Measurements from ENCODE around the gene KLHL18. TPM values are rescaled to one million over a fixed set of nuclear protein-coding genes. Genes with fewer than 3 reads are reported as not detected.

The KLHL18 gene
- total RNA-seq, 2 experiments from 2014 or later = 29.8 to 32.5 TPM

DNA sequence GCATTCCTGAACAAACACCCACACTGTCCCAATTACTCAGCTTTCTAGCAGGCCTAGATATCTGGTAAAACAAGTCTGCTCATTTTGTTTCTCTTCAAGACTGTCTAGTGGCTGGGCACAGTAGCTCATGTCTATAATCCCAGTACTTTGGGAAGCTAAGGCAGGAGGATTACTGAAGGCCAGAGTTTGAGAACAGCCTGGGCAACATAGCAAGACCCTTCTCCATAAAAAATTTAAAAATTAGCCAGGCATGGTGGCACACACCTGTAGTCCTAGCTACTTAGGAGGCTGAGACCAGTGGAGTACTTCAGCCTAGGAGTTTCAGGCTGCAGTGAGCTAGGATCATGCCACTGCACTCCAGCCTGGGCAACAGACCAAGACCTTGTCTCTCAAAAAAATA is 91.8 kb downstream of the KLHL18 start:
- H3K4me1 Mint-ChIP-seq (ENCODE audit: low read depth) = peaks cover 17% of the 10 kb centered on the region
- no peak overlapping the region for H3K4me3 Mint-ChIP-seq
- no peaks in the 10 kb centered on the region for H3K27me3 Mint-ChIP-seq (ENCODE audit: low read depth)
- ChIA-PET CTCF (no interaction called here), POLR2A (no interaction called here)
- DNase-seq (no peak), ATAC-seq (no peak)
- H3K27ac Mint-ChIP-seq = no peak overlapping the region
- no peaks in the 10 kb centered on the region for H3K9me3 Mint-ChIP-seq (ENCODE audit: insufficient read depth)
- no peaks in the 10 kb centered on the region for H3K36me3 Mint-ChIP-seq (ENCODE audit: low read depth)

DNA sequence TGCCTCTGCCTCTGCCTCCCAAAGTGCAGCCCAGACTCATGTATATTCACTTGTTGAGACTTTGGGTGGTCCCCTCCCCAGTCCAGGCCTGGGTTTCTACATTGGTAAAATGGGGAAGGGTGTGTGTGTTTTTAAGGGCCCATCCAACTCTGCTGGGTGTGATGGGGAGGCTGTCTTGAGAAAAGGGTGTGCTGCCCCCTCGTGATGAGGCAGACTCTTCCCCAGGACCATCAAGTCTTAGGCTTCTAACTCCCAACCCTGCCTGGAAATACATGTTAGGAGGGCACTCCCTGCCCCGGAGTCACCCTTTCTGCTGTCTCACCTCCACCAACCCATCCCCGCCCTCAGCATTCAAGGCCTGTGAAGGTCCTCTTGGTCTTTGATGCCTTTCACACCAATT is 93.6 kb downstream of the KLHL18 start:
- ChIA-PET POLR2A (no interaction called here), CTCF (no interaction called here)
- Mint-ChIP-seq H3K27me3 (ENCODE audit: low read depth) (no peaks in the 10 kb centered on the region), H3K4me3 (no peak overlapping the region), H3K27ac (no peak overlapping the region), H3K4me1 (ENCODE audit: low read depth) (peaks cover 25% of the 10 kb centered on the region), H3K36me3 (ENCODE audit: low read depth) (peaks cover 3% of the 10 kb centered on the region), H3K9me3 (ENCODE audit: insufficient read depth) (no peaks in the 10 kb centered on the region)
- DNase-seq (no peak), ATAC-seq (no peak)

DNA sequence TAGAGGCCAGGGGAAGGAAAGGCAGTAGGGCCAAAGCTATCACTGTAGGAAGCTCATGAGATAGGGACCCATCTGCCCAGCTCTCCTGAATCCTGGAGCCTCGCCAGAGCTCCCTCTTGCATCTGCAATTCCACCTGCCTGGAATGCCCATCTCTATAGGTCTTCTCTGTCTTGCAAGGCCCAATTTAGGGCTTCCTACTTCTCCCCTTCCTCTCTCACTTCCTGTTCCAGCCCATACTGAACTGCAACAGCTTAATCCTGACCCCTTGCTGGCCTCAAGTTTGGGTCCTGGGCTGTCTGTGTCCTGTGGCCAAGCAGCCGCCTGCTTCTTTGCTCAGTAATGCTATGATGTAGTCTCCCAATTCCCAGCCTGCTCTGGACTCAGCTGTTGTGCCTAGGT is 94.4 kb downstream of the KLHL18 start:
- Mint-ChIP-seq H3K27ac (no peak overlapping the region), H3K4me3 (no peak overlapping the region), H3K4me1 (ENCODE audit: low read depth) (peaks cover 32% of the 10 kb centered on the region), H3K9me3 (ENCODE audit: insufficient read depth) (no peaks in the 10 kb centered on the region), H3K36me3 (ENCODE audit: low read depth) (peaks cover 3% of the 10 kb centered on the region), H3K27me3 (ENCODE audit: low read depth) (no peaks in the 10 kb centered on the region)
- CTCF ChIA-PET = no interaction called here
- ATAC-seq (no peak), DNase-seq (no peak)
- POLR2A ChIA-PET = interaction anchor here (0.6 kb wide), 1 partner anchor 1854 kb away, joined by 3 read pairs; no protein-coding TSS in a partner anchor

DNA sequence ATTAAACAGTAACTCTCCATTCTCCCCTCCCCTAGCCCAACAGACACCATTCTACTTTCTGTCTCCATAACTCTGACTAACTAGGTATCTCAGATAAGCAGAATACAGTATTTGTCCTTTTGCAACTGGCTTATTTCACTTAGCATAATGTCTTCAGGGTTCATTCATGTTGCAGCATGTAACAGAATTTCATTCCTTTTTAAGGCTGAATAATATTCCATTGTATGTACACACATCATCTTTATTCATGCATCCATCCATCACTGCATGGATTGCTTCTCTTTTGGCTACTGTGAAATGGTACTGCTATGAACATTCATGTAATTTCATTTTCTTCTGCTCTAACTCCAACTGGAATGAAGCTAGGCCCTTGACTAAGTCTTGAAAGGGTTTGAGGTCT is 96.1 kb downstream of the KLHL18 start:
- no peak for DNase-seq
- Mint-ChIP-seq H3K36me3 (ENCODE audit: low read depth) (peaks cover 12% of the 10 kb centered on the region), H3K9me3 (ENCODE audit: insufficient read depth) (no peaks in the 10 kb centered on the region), H3K4me3 (peak overlapping the region; percentile 4), H3K27ac (no peak overlapping the region), H3K4me1 (ENCODE audit: low read depth) (peaks cover 37% of the 10 kb centered on the region), H3K27me3 (ENCODE audit: low read depth) (no peaks in the 10 kb centered on the region)
- ChIA-PET CTCF (interaction anchor here (0.7 to 2.8 kb wide), 4 partner anchors 9 to 143 kb away, joined by 3 to 10 read pairs (median 6); no protein-coding TSS in a partner anchor), POLR2A (no interaction called here)
- no peak for ATAC-seq

DNA sequence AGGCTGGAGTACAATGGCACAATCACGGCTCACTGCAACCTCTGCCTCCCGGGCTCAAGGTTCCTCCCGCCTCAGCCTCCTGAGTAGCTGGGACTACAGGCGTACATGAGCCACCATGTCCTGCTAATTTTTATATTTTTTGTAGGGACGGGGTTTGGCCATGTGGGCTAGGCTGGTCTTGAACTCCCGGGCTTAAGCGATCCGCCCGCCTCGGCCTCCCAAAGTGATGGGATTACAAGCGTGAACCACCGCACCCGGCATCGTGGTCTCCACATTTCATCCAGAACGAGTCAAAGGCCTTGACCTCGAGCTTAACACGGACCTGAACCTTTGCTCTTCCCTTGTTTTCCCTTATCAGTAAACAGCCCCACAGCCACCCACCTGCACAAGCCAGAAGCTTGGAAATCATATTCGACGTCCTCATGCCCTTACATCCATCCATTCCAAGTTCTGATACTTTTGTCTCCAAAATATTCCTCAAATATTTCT is 96.7 kb downstream of the KLHL18 start:
- ChIA-PET CTCF (interaction anchor here (0.7 to 2.8 kb wide), 4 partner anchors 10 to 143 kb away, joined by 3 to 10 read pairs (median 6); no protein-coding TSS in a partner anchor), POLR2A (no interaction called here)
- peak overlapping the region; percentile 100 for H3K27ac Mint-ChIP-seq
- no peak for ATAC-seq
- H3K4me3 Mint-ChIP-seq = peak overlapping the region; percentile 100
- no peak for DNase-seq
- no peaks in the 10 kb centered on the region for H3K9me3 Mint-ChIP-seq (ENCODE audit: insufficient read depth)
- H3K4me1 Mint-ChIP-seq (ENCODE audit: low read depth) = peaks cover 37% of the 10 kb centered on the region
- H3K36me3 Mint-ChIP-seq (ENCODE audit: low read depth) = peaks cover 12% of the 10 kb centered on the region
- no peaks in the 10 kb centered on the region for H3K27me3 Mint-ChIP-seq (ENCODE audit: low read depth)

DNA sequence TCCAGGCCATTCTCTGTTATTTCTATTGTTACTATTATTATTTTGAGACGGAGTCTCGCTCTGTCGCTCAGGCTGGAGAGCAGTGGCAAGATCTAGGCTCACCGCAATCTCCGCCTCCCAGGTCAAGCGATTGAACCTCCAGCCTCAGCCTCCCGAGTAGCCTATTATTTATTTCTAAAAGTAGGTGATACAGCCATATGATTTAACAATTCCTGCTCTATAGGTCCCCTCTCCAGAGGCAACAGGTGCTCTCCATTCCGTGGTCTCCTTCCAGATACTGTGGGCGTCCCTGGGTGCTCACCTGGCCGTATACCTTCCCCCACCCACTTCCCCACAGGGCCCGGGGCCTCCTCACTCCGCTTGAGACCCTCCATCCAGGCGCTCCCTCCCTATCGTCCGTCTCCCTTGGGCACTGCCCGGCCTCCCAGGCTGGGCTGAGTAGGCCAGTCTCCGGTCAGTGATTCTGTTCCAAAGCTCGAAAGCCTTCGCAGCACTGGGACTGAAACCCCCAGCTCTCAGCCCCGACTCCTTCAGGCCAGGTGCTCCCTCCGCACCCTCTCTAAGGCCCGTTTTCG is 97.4 kb downstream of the KLHL18 start:
- Mint-ChIP-seq H3K36me3 (ENCODE audit: low read depth) (peaks cover 12% of the 10 kb centered on the region), H3K4me3 (peak overlapping the region; percentile 100), H3K4me1 (ENCODE audit: low read depth) (peaks cover 37% of the 10 kb centered on the region), H3K27ac (peak overlapping the region; percentile 100), H3K9me3 (ENCODE audit: insufficient read depth) (no peaks in the 10 kb centered on the region), H3K27me3 (ENCODE audit: low read depth) (no peaks in the 10 kb centered on the region)
- ATAC-seq (no peak), DNase-seq (no peak)
- ChIA-PET POLR2A (interaction anchor here (0.6 to 1.6 kb wide), 10 partner anchors 10 to 534 kb away, joined by 3 to 7 read pairs (median 4); partner anchors contain the start of genes ELP6 and SCAP), CTCF (interaction anchor here (1.2 to 2.8 kb wide), 6 partner anchors 8 to 216 kb away, joined by 3 to 10 read pairs (median 5); partner anchors contain the start of gene SETD2)

DNA sequence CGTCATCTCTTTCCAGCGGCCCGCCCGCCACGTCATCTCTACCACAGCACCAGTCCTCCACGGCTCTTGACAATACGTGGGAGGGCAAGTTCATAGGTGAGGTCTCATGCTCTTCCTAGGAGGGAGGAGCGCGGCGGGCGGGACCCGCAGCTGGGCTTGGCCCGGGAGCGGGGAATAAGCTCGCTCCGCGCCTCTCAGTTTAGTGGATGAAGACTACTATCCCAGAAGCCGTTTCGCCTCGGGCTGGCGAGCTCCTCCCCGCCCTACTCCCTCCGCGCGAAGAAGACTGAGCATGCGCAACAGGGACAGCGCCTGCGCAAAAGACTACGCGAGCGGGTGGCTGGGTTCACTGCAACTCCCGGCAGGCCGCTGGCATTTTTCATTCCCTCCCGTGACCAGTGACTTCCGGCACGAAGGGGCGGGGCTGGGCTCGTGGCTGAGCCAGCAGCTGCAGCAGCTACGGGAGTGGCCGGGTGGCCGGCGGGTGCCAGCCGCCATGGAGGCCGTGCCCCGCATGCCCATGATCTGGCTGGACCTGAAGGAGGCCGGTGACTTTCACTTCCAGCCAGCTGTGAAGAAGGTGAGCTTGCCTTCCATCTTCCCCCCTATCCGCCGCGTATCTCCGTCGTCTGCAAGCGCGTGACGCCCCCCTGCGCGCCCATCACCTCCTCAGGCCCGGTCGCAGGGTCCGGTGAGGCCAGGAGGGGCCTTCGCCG is 98.0 kb downstream of the KLHL18 start, which contains the start of gene PTPN23:
PTPN23 (plus strand) TSS at position 421 of the 716 bp plus-strand sequence; CDS start at position 497, 76 bp downstream.
- CTCF ChIA-PET = interaction anchor here (1.2 to 2.8 kb wide), 6 partner anchors 9 to 216 kb away, joined by 3 to 10 read pairs (median 5); partner anchors contain the start of gene SETD2
- peaks cover 14% of the 10 kb centered on the region for H3K36me3 Mint-ChIP-seq (ENCODE audit: low read depth)
- POLR2A ChIA-PET = interaction anchor here (0.6 to 1.6 kb wide), 12 partner anchors 9 to 534 kb away, joined by 3 to 7 read pairs (median 4); partner anchors contain the start of genes ELP6 and SCAP
- H3K9me3 Mint-ChIP-seq (ENCODE audit: insufficient read depth) = no peaks in the 10 kb centered on the region
- no peaks in the 10 kb centered on the region for H3K27me3 Mint-ChIP-seq (ENCODE audit: low read depth)
- H3K4me3 Mint-ChIP-seq = peak within 1 kb of the TSS; percentile 100
- peaks cover 40% of the 10 kb centered on the region for H3K4me1 Mint-ChIP-seq (ENCODE audit: low read depth)
- peak within 1 kb of the TSS; percentile 100 for H3K27ac Mint-ChIP-seq
- peak; percentile 99 for DNase-seq
- ATAC-seq = peak; percentile 83

DNA sequence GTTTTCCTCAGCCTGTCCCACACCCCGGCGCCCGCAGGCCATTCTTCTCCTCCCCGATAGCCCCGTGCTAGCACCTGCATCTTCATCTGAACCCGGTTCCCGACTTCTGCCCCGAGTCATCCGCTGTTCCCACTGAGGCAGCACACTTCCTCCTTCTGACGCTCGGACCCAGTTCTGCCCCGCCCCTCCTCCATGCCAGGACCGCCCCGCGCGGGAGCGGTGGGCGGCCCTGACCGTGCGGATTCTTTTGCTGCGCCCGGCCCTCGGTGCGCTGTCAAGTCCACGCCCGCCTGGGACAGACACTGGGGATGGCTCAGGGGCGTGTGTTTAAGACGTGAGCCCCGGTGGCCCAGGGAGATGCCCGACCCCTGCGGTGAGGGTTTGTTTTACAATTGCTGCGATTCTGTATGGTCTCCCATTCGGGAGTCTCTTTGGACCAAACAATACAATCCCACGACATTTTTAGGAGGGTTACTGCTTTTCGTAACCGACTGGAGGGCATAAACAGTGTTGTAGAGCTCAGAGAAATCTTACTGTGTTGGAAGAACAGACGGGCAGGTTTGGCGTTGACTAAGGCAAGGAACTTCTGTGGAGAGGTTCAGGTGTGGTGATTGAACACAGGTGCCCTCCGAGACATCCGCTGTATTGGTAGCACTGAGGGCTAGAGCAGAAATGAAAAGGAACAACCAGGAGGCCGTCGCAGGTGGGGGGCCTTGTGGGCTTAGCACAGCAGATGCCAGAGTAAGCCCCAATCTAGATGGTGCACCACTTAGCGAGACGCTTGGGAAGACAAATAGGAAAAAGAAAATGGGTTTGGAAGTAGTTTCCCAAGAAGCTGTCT is 98.8 kb downstream of the KLHL18 start:
- peak overlapping the region; percentile 100 for H3K4me3 Mint-ChIP-seq
- ATAC-seq (peak; percentile 69), DNase-seq (peak; percentile 89)
- H3K36me3 Mint-ChIP-seq (ENCODE audit: low read depth) = peaks cover 18% of the 10 kb centered on the region
- ChIA-PET CTCF (interaction anchor here (1.2 to 2.8 kb wide), 5 partner anchors 12 to 217 kb away, joined by 3 to 10 read pairs (median 6); partner anchors contain the start of gene SETD2), POLR2A (interaction anchor here (0.7 to 1.6 kb wide), 8 partner anchors 14 to 400 kb away, joined by 3 to 5 read pairs (median 4); partner anchors contain the start of genes ELP6 and SCAP)
- H3K27me3 Mint-ChIP-seq (ENCODE audit: low read depth) = no peaks in the 10 kb centered on the region
- H3K9me3 Mint-ChIP-seq (ENCODE audit: insufficient read depth) = no peaks in the 10 kb centered on the region
- H3K4me1 Mint-ChIP-seq (ENCODE audit: low read depth) = peaks cover 42% of the 10 kb centered on the region
- H3K27ac Mint-ChIP-seq = peak overlapping the region; percentile 100

DNA sequence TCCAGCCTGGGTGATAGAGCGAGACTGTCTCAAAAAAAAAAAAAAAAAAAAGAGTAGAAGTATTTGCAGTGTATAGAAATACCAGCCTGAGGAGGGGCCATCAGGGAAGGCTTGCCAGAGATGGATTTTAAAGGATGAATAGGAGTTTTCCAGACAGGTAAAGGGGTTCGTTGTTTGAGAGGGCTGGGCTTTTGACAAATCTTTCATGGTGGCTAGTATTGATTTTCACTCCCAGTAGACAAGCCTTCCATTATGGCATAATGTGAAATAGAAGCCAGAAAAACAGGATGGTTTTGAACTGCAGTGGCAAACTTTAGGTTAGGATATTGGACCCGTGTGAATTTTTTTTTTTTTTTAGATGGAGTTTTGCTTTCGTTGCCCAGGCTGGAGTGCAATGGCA is 101.7 kb downstream of the KLHL18 start:
- no peak for DNase-seq
- Mint-ChIP-seq H3K9me3 (ENCODE audit: insufficient read depth) (no peaks in the 10 kb centered on the region), H3K27ac (no peak overlapping the region), H3K4me1 (ENCODE audit: low read depth) (peaks cover 31% of the 10 kb centered on the region), H3K36me3 (ENCODE audit: low read depth) (peaks cover 25% of the 10 kb centered on the region), H3K27me3 (ENCODE audit: low read depth) (no peaks in the 10 kb centered on the region), H3K4me3 (no peak overlapping the region)
- POLR2A ChIA-PET = no interaction called here
- CTCF ChIA-PET = interaction anchor here (1.4 kb wide), 1 partner anchor 37 kb away, joined by 5 read pairs; no protein-coding TSS in a partner anchor
- ATAC-seq = no peak

DNA sequence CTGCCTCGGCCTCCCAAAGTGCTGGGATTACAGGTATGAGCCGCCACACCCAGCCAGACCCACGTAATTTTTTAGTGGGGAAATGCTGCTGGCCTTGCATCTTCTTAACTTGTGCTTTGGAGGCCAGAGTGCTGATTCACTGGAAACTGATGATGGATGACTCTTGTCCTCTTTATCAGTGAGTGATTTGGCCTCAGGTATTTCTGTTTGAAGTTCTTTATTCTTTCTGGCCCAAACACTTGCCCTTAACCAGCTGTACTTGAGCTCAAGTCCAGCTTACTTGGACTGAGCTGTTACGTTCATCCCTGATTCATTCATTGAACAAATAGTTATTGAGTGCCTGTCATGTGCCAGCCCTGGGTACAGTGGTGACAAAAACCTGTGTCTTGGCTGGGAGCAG is 102.3 kb downstream of the KLHL18 start:
- H3K4me1 Mint-ChIP-seq (ENCODE audit: low read depth) = peaks cover 25% of the 10 kb centered on the region
- no peaks in the 10 kb centered on the region for H3K27me3 Mint-ChIP-seq (ENCODE audit: low read depth)
- POLR2A ChIA-PET = no interaction called here
- H3K36me3 Mint-ChIP-seq (ENCODE audit: low read depth) = peaks cover 25% of the 10 kb centered on the region
- no peak overlapping the region for H3K27ac Mint-ChIP-seq
- ATAC-seq (no peak), DNase-seq (no peak)
- CTCF ChIA-PET = no interaction called here
- no peak overlapping the region for H3K4me3 Mint-ChIP-seq
- no peaks in the 10 kb centered on the region for H3K9me3 Mint-ChIP-seq (ENCODE audit: insufficient read depth)

DNA sequence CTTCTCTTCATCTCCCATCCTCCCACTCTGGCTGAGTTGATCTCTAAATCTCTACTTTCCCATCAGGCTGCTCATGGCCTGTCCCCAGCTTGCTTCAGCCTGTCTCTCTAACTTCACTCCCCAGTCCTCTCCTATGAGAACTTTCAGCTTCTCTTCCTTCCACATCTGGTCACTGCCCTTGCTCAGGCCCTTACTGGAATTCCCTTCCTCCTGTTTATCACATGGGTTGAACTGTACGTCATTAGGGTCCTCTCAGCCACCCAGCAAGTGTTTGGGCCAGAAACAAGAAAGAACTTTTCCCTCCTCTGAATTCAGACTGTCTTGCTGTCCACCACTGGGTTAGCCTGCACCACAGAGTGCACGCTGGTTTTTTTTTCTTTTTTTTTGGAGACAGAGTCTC is 103.1 kb downstream of the KLHL18 start:
- no peaks in the 10 kb centered on the region for H3K9me3 Mint-ChIP-seq (ENCODE audit: insufficient read depth)
- CTCF ChIA-PET = no interaction called here
- ATAC-seq (no peak), DNase-seq (no peak)
- H3K27me3 Mint-ChIP-seq (ENCODE audit: low read depth) = no peaks in the 10 kb centered on the region
- peak overlapping the region; percentile 9 for H3K27ac Mint-ChIP-seq
- H3K36me3 Mint-ChIP-seq (ENCODE audit: low read depth) = peaks cover 24% of the 10 kb centered on the region
- POLR2A ChIA-PET = no interaction called here
- H3K4me3 Mint-ChIP-seq = no peak overlapping the region
- H3K4me1 Mint-ChIP-seq (ENCODE audit: low read depth) = peaks cover 22% of the 10 kb centered on the region

Measured in activated CD8-positive, alpha-beta T cell treated with anti-CD3 and anti-CD28 coated beads, Interleukin-2, amount 10 ng/mL, durations not matched to agents 7 days and 5 days (primary cell).